ENCODE measurements around the gene NEK11.

- TF ChIP-seq, protein P1, sequence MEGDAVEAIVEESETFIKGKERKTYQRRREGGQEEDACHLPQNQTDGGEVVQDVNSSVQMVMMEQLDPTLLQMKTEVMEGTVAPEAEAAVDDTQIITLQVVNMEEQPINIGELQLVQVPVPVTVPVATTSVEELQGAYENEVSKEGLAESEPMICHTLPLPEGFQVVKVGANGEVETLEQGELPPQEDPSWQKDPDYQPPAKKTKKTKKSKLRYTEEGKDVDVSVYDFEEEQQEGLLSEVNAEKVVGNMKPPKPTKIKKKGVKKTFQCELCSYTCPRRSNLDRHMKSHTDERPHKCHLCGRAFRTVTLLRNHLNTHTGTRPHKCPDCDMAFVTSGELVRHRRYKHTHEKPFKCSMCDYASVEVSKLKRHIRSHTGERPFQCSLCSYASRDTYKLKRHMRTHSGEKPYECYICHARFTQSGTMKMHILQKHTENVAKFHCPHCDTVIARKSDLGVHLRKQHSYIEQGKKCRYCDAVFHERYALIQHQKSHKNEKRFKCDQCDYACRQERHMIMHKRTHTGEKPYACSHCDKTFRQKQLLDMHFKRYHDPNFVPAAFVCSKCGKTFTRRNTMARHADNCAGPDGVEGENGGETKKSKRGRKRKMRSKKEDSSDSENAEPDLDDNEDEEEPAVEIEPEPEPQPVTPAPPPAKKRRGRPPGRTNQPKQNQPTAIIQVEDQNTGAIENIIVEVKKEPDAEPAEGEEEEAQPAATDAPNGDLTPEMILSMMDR (conservative IDR thresholded peaks at IDR 0.05; ENCODE audit: low read length) = no peak
- no peak for TF ChIP-seq EZH2phosphoT487 (IDR thresholded peaks at IDR 0.05; ENCODE audit: borderline replicate concordance)
Observed at GRCh38 chr3:131025539-131025938, 1.1 kb upstream of the NEK11 start.

Measured in Loucy (cell line).